ENCODE measurements around the gene DGKB. TPM values are rescaled to one million over a fixed set of nuclear protein-coding genes. Genes with fewer than 3 reads are reported as not detected.

Gene DGKB
- total RNA-seq, 1 experiment from 2014 or later: not detected

DNA sequence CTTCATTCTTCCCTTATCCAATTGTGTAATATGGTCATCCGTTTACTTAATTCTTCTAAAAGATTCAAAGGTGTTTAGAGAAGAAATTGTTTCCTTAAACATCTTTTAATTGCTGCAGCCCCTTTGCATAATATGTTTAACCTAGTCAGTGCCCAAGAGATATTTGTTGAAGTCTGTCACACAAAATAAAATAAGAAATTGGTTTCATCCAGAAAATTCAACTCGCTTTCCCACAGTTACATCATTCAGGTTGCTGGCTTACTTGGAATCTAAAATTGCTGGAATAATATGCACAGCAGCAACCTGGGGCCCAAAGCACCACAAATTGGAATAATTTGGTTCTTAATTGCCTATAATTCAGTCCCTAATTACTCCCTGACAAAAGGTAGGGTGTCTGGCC lies 758.0 kb downstream of the DGKB start:
- no peak overlapping the region for H3K4me3 Mint-ChIP-seq (ENCODE audit: unreplicated experiment)
- H3K27me3 Mint-ChIP-seq (ENCODE audit: insufficient read depth, unreplicated experiment): no peaks in the 10 kb centered on the region
- no peaks in the 10 kb centered on the region for H3K4me1 Mint-ChIP-seq (ENCODE audit: insufficient read depth, unreplicated experiment)
- DNase-seq (ENCODE audit: unreplicated experiment): no peak
- H3K36me3 Mint-ChIP-seq (ENCODE audit: insufficient read depth, unreplicated experiment): peaks cover 4% of the 10 kb centered on the region
- no TSS peak for BruUV-seq (replicated peaks)
- no peaks in the 10 kb centered on the region for H3K9me3 Mint-ChIP-seq (ENCODE audit: unreplicated experiment)
- intact Hi-C loops (cut with micrococcal nuclease): no loop called here
- ChIA-PET POLR2A (interaction anchor here (0.6 kb wide), 1 partner anchor 349 kb away, joined by 4 read pairs; no protein-coding TSS in a partner anchor), CTCF (no interaction called here)
- no peak for TF ChIP-seq CTCF (IDR thresholded peaks at IDR 0.05; ENCODE audit: unreplicated experiment)
- H3K27ac Mint-ChIP-seq (ENCODE audit: low read depth, unreplicated experiment): no peak overlapping the region

DNA sequence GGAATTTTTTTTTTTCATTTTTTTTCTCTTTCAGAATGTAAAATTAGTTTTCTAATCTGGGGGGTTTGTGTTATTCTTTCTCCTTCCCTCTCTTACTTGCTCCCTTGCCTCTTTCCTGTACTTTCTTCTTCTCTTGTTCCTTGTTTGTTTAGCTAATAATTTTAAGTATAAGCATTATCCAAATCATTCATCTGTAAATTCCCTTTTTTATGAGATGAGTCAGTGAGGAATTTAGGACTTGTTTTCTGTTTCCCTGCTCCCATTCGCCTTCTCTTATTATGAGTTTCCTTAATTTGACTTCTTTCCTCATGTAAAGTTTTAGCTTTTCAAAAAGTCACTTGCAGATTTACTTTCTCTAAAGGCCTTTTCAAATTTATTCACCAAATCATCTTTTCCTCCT lies 758.4 kb downstream of the DGKB start:
- H3K4me1 Mint-ChIP-seq (ENCODE audit: insufficient read depth, unreplicated experiment): no peaks in the 10 kb centered on the region
- no peak overlapping the region for H3K27ac Mint-ChIP-seq (ENCODE audit: low read depth, unreplicated experiment)
- intact Hi-C loops (cut with micrococcal nuclease): no loop called here
- no peaks in the 10 kb centered on the region for H3K27me3 Mint-ChIP-seq (ENCODE audit: insufficient read depth, unreplicated experiment)
- ChIA-PET CTCF (no interaction called here), POLR2A (interaction anchor here (0.6 to 0.7 kb wide), 2 partner anchors 95 to 349 kb away, joined by 3 to 4 read pairs; no protein-coding TSS in a partner anchor)
- peaks cover 4% of the 10 kb centered on the region for H3K36me3 Mint-ChIP-seq (ENCODE audit: insufficient read depth, unreplicated experiment)
- H3K4me3 Mint-ChIP-seq (ENCODE audit: unreplicated experiment): no peak overlapping the region
- H3K9me3 Mint-ChIP-seq (ENCODE audit: unreplicated experiment): no peaks in the 10 kb centered on the region
- no TSS peak for BruUV-seq (replicated peaks)
- TF ChIP-seq CTCF (IDR thresholded peaks at IDR 0.05; ENCODE audit: unreplicated experiment): no peak
- DNase-seq (ENCODE audit: unreplicated experiment): no peak

DNA sequence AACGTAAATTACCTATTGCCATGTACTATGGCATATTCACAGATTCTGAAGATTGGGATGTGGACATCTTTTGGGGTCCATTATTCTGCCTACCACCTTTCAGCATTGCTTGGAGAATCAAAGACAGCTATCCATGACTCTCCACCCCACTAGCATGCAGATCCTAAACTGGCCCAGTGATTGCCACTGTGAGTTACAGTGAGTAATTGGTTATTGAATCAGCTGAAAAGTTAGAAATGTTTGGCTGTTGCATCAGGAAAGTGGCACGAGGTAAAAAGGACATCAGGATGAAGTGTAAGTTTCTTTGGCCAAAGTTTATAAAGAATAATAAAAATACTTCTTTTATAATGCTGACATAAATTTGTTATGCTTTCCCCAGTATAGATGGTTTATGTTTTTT lies 764.9 kb downstream of the DGKB start:
- Mint-ChIP-seq H3K36me3 (ENCODE audit: insufficient read depth, unreplicated experiment) (peaks cover 4% of the 10 kb centered on the region), H3K27ac (ENCODE audit: low read depth, unreplicated experiment) (no peak overlapping the region), H3K9me3 (ENCODE audit: unreplicated experiment) (no peaks in the 10 kb centered on the region), H3K27me3 (ENCODE audit: insufficient read depth, unreplicated experiment) (no peaks in the 10 kb centered on the region), H3K4me3 (ENCODE audit: unreplicated experiment) (no peak overlapping the region), H3K4me1 (ENCODE audit: insufficient read depth, unreplicated experiment) (no peaks in the 10 kb centered on the region)
- no TSS peak for BruUV-seq (replicated peaks)
- ChIA-PET POLR2A (no interaction called here), CTCF (no interaction called here)
- no peak for DNase-seq (ENCODE audit: unreplicated experiment)
- no peak for TF ChIP-seq CTCF (IDR thresholded peaks at IDR 0.05; ENCODE audit: unreplicated experiment)
- intact Hi-C loops (cut with micrococcal nuclease): no loop called here

DNA sequence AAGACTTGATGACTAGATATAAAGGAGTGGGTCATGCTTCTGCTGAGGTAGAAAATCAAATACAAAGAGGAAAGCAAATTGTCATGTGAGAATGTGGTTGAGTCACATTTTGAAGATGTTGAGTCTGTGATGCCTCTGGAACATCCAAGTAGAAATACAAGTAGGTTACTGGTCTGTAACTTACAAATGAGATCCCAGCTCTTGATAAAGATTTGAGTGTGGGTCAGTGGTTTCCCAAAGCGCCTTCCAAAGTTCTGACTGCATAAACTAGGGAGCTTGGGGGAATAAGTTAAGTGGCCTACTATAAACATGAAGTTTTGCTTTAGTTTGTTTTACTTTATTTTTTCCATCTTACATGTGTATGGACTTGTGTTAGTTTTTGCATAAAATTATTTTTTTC lies 768.8 kb downstream of the DGKB start:
- TF ChIP-seq CTCF (IDR thresholded peaks at IDR 0.05; ENCODE audit: unreplicated experiment): no peak
- no peaks in the 10 kb centered on the region for H3K9me3 Mint-ChIP-seq (ENCODE audit: unreplicated experiment)
- H3K27me3 Mint-ChIP-seq (ENCODE audit: insufficient read depth, unreplicated experiment): no peaks in the 10 kb centered on the region
- ChIA-PET CTCF (no interaction called here), POLR2A (interaction anchor here (0.6 kb wide), 1 partner anchor 61 kb away, joined by 3 read pairs; no protein-coding TSS in a partner anchor)
- intact Hi-C loops (cut with micrococcal nuclease): no loop called here
- H3K4me1 Mint-ChIP-seq (ENCODE audit: insufficient read depth, unreplicated experiment): no peaks in the 10 kb centered on the region
- H3K4me3 Mint-ChIP-seq (ENCODE audit: unreplicated experiment): no peak overlapping the region
- H3K27ac Mint-ChIP-seq (ENCODE audit: low read depth, unreplicated experiment): no peak overlapping the region
- H3K36me3 Mint-ChIP-seq (ENCODE audit: insufficient read depth, unreplicated experiment): no peaks in the 10 kb centered on the region
- no TSS peak for BruUV-seq (replicated peaks)
- DNase-seq (ENCODE audit: unreplicated experiment): no peak

All from MCF 10A (cell line).